Measurements from ENCODE around the gene SHC1.

SHC1 gene

DNA sequence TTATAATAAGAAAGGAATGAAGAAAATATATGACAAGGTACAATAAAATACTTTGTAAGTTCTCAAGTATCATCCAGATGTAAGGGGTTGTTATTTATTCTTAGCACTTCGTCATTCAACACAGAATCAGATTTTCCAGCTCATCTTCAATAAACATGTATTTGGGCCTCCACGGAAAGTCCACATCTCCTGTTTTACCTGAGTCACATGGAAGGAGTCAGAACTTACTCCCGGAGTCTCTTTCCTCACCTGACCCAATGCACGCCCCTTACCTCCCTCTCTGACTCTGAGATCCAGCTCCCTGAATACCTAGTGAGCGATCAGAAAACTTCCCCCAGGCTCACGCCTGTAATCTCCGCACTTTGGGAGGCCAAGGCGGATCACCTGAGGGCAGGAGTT is 32.6 kb downstream of the SHC1 start:
- no peak for DNase-seq (ENCODE audit: low read depth in 2 of 2)

- DNase-seq (ENCODE audit: low read depth in 2 of 2), result peak; percentile 86
Observed at GRCh38 chr1:154937085-154937987, 33.2 kb downstream of the SHC1 start.

DNA sequence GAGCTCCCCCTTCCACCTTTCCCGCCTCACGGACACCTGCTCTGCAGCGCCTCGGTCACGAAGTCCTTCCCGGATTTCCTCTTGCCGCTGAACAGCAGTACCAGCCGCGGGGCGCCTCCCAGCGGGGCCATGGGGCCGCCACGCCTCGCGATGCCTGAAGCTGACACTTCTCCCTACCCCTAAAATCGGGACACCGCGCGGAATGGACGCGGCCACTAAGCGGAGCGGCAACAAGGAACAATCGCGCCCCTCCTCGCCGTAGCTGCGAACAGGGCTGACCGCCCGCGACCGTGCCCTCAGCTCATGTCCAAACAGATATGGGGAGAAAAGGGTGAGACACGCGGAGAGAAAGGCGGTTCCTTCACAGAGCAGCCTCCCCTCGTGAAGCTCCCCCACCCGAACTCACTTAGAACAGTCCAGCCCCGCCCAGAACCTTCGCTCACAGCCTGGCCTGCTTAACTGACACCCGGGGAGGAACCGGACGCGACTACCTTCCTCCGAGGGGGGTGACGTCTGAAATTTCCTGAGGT is 33.9 kb downstream of the SHC1 start, which contains the start of gene PMVK:
PMVK (minus strand) TSS at position 165 of the 530 bp plus-strand sequence; CDS start at position 131, 34 bp downstream.
- peak; percentile 89 to 91 for DNase-seq (ENCODE audit: low read depth in 2 of 2)

DNA sequence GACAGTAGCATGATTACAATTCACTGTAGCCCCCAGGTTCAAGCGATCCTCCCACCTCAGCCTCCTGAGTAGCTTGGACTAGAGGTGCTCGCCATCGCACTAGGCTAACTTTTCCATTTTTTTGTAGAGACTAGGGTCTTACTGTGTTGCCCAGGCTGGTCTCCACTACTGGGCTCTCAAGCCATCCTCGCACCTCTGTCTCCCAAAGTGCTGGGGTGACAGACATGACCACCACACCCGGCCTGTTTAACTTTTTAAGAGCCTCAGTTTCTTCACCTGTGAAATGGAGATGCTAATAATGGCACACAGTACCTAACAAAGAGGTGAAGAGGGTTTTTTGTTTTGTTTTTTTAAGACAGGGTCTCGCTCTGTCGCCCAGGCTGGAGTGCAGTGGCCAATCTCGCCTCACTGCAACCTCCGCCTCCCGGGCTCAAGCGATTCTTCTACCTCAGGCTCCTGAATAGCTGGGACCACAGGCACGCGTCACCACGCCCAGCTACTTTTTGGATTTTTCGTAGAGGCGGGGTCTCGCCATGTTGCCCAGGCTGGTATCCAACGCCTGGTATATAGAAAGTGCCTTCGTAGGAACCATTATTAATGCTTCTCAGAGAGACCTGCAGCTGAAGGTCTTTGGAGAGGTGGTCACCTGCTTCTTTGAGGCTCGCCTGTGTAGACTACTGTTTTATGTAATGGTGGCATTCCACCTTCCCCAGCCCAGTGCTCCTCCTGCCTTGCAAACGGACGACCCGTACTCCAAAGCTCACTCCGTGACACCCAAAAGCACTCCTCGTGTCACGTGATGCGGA is 34.6 kb downstream of the SHC1 start:
- no peak for DNase-seq (ENCODE audit: low read depth in 2 of 2)

DNA sequence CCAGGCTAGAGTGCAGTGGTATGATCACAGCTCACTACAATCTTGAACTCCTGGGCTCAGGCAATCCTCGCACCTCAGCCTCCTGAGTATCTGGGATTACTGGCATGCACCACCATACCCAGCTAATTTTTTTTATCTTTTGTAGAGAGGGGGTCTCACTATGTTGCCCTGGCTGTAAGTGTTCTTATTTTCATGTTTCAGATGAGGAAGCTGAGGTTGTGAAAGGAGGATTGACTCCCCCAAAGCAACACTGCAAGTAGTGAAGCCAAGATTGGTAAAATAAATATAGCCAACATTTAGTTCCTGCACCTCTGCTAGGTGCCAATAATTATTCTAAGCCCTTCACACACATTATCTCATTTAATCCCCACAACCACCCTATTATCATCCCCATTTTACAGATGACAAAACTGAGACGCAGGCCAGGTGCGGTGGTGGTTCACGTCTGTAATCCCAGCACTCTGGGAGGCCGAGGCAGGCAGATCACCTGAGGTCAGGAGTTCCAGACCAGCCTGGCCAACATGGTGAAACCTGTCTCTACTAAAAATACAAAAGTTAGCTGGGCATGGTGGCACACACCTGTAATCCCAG is 36.1 kb downstream of the SHC1 start:
- DNase-seq (ENCODE audit: low read depth in 2 of 2), result no peak

- DNase-seq (ENCODE audit: low read depth in 2 of 2), result no peak
Observed at GRCh38 chr1:154931940-154932487, 38.5 kb downstream of the SHC1 start.

DNA sequence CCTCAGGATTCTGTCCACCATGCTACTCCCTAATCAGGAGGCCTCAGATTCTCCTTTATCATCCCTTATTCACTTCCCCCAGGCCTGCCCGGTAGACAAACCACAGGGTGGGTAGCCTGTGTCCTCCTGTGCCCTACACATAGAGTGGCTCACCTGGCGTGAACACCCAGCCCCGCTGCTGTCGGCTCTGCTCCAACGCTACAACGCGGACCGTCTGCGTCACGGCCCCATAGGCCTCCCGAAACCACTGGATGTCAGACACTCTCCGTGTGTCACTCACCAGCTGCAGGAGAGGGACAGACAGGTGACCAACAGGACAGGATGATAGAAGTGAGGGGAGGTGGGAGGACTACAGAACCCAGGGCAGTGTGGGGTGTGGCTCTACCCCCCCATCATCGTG is 44.3 kb downstream of the SHC1 start:
- no peak for DNase-seq (ENCODE audit: low read depth in 2 of 2)

- DNase-seq (ENCODE audit: low read depth in 2 of 2), result no peak
Observed at GRCh38 chr1:154925335-154926170, 45.0 kb downstream of the SHC1 start.

GRCh38 chr1:154923695-154924094 is 46.9 kb downstream of the SHC1 start:
- DNase-seq (ENCODE audit: low read depth in 2 of 2), result no peak

- DNase-seq (ENCODE audit: low read depth in 2 of 2), result no peak
Observed at GRCh38 chr1:154913273-154913672, 57.3 kb downstream of the SHC1 start.

DNA sequence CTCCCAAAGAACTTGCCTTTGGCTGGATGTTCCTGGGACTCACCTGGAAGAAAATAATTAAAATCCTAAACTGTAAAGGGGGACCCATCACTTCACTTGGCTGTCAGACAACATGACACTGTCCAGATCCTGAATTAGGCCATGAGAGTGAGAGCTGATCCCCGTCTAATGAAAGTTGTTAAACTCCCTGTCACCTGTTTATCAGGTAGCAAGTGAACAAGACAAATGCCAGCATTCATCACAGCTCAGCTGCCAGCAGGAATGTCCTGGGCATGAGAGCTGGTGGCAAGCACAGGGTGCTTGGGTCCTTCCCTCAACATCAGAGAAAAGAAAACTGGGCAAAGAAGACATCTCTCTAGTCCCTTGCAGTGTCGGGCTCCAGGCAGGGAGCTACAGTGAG is 57.8 kb downstream of the SHC1 start:
- DNase-seq (ENCODE audit: low read depth in 2 of 2), result no peak
